ENCODE results near the gene CNTN3.

GRCh38 chr3:74640211-74640610 is 25.8 kb upstream of the CNTN3 start:
- no peak for TF ChIP-seq CTCF (conservative IDR thresholded peaks at IDR 0.05; ENCODE audit: low read depth, low read length)
- TF ChIP-seq EZH2 (IDR thresholded peaks at IDR 0.05; ENCODE audit: low read length, unreplicated experiment) = no peak
- no peak for TF ChIP-seq EZH2phosphoT487 (IDR thresholded peaks at IDR 0.05; ENCODE audit: borderline replicate concordance, low read length)

Data from PC-3 (cell line).